Body of pancreas (tissue), 4 donors: ENCODE data around the gene HSPA1B. TPM values are rescaled to one million over a fixed set of nuclear protein-coding genes. Genes with fewer than 3 reads are reported as not detected.
A peak's percentile ranks its signal among the peaks of the same experiment; 100 is the strongest.

Source experiments
- ATAC-seq: fragments of 150-250 bp; one replicate; pipeline ENCODE4 v1.9.1; 2016
- DNase-seq, 4 donors: peaks; one replicate each; pipeline ENCODE4 v3.0.0-alpha.2; 2019
- H3K27ac ChIP-seq, 4 donors: fragments of 200-600 bp; sonication (generic); 1 replicate in 3 of 4; 2 replicates in 1 of 4; pipeline versions ENCODE4 v1.5.1 to v1.6.1; 2016 to 2019; ENCODE audit warnings: mild to moderate bottlenecking in 1 of 4, mixed read lengths in 1 of 4, moderate library complexity in 1 of 4
- H3K27me3 ChIP-seq, 2 donors: fragments of 200-600 bp; sonication (generic); one replicate each; pipeline ENCODE4 v1.6.0; 2016; ENCODE audit warnings: mild to moderate bottlenecking in 1 of 2
- H3K36me3 ChIP-seq, 2 donors: fragments of 200-600 bp; sonication (generic); replicated peaks in 1 of 2; 2 replicates each; pipeline ENCODE4 v1.5.1; 2016; ENCODE audit warnings: low read depth in 2 of 2; ENCODE audit not compliant: insufficient read depth in 1 of 2
- H3K4me1 ChIP-seq: fragments of 200-600 bp; sonication (generic); one replicate; pipeline ENCODE4 v1.6.0; 2016
- H3K4me3 ChIP-seq, 2 donors: fragments of 200-600 bp; sonication (generic); 1 replicate in 1 of 2; 2 replicates in 1 of 2; pipeline ENCODE4 v1.5.1; 2016 to 2019
- H3K9me3 ChIP-seq, 3 donors: fragments of 200-600 bp; sonication (generic); 1 replicate in 2 of 3; 2 replicates in 1 of 3; pipeline ENCODE4 v1.5.1; 2016
- CTCF ChIP-seq, 7 experiments: fragments of 450-650 bp in 4 of 7; fragments of 200-600 bp in 3 of 7; sonication (generic) in 3 of 7; IDR thresholded peaks; one replicate each; pipeline ENCODE4 v1.5.1; 2016 to 2019; ENCODE audit warnings: antibody characterized with exemption in 7 of 7
- POLR2A ChIP-seq, 3 donors: fragments of 450-650 bp; IDR thresholded peaks; one replicate each; pipeline ENCODE4 v1.6.1; 2016; ENCODE audit warnings: antibody characterized with exemption in 3 of 3, mild to moderate bottlenecking in 2 of 3
- WGBS, 2 donors: methylation state at CpG; one replicate each; pipeline ENCODE4 v1.1.5; 2017; 5-methylcytosine and 5-hydroxymethylcytosine counted together
- intact Hi-C: fragments of 100-400 bp; cut with DNase I; formaldehyde crosslinking; loops from one replicate; pipeline ENCODE4 v1.15.1; 2023
- total RNA-seq, 2 donors: library from RNA; depleted of rRNA; stranded (reverse); fragments of >200 nt; gene quantifications; one replicate each; pipeline ENCODE4 v1.1.0, GENCODE V29; 2016

The HSPA1B gene
- total RNA-seq, 2 donors from 2014 or later: 87.0 to 131 TPM

GRCh38 chr6:31858707-31859106 lies 31.2 kb downstream of the HSPA1B start:
- H3K27me3 ChIP-seq: no peaks in the 10 kb centered on the region
- H3K4me1 ChIP-seq: peaks cover 14% of the 10 kb centered on the region
- TF ChIP-seq POLR2A (IDR thresholded peaks at IDR 0.05) (no peak), CTCF (IDR thresholded peaks at IDR 0.05) (no peak)
- no peak overlapping the region for H3K4me3 ChIP-seq
- 84 to 85% methylated on average over 8 of the region's 8 CpGs for WGBS, 2 donors
- H3K9me3 ChIP-seq: no peaks in the 10 kb centered on the region
- DNase-seq: no peak
- H3K36me3 ChIP-seq: peaks cover 11% of the 10 kb centered on the region in 2 donors
- no peak for ATAC-seq
- no peak overlapping the region for H3K27ac ChIP-seq
- intact Hi-C loops: no loop called here

- Histone ChIP-seq H3K27me3 (no peaks in the 10 kb centered on the region), H3K36me3 (peaks cover 11% of the 10 kb centered on the region in 2 donors), H3K9me3 (no peaks in the 10 kb centered on the region), H3K27ac (no peak overlapping the region), H3K4me1 (peaks cover 19% of the 10 kb centered on the region), H3K4me3 (no peak overlapping the region)
- WGBS, 2 donors: 88 to 93% methylated on average over 9 to 11 of the region's 11 CpGs
- no peak for TF ChIP-seq CTCF (IDR thresholded peaks at IDR 0.05)
- TF ChIP-seq POLR2A (IDR thresholded peaks at IDR 0.05): no peak
- intact Hi-C loops: no loop called here
- DNase-seq: no peak
- ATAC-seq: no peak
These were observed 32.4 kb downstream of the HSPA1B start for GRCh38 chr6:31859923-31860322.

- TF ChIP-seq CTCF (IDR thresholded peaks at IDR 0.05): no peak
- TF ChIP-seq POLR2A (IDR thresholded peaks at IDR 0.05): no peak
- peaks cover 11% of the 10 kb centered on the region in 2 donors for H3K36me3 ChIP-seq
These were observed 32.8 kb downstream of the HSPA1B start for GRCh38 chr6:31860349-31860748.

GRCh38 chr6:31861150-31861549 lies 33.6 kb downstream of the HSPA1B start:
- Histone ChIP-seq H3K27ac (no peak overlapping the region), H3K4me3 (no peak overlapping the region), H3K27me3 (no peaks in the 10 kb centered on the region), H3K9me3 (no peaks in the 10 kb centered on the region), H3K4me1 (peaks cover 19% of the 10 kb centered on the region), H3K36me3 (peaks cover 11% of the 10 kb centered on the region in 2 donors)
- WGBS, 2 donors: 85 to 89% methylated on average over 7 of the region's 7 CpGs
- intact Hi-C loops: no loop called here
- DNase-seq (no peak), ATAC-seq (no peak)
- TF ChIP-seq CTCF (IDR thresholded peaks at IDR 0.05): no peak
- no peak for TF ChIP-seq POLR2A (IDR thresholded peaks at IDR 0.05)

More at GRCh38 chr6:31860349-31860748, 32.8 kb downstream of the HSPA1B start:
- no peak for DNase-seq
- Histone ChIP-seq H3K27ac (no peak overlapping the region), H3K9me3 (no peaks in the 10 kb centered on the region), H3K4me3 (no peak overlapping the region), H3K4me1 (peaks cover 19% of the 10 kb centered on the region), H3K27me3 (no peaks in the 10 kb centered on the region)
- ATAC-seq: no peak
- WGBS, 2 donors: 94 to 100% methylated on average over 1 to 12 of the region's 13 CpGs
- intact Hi-C loops: no loop called here

GRCh38 chr6:31861919-31862343 lies 34.4 kb downstream of the HSPA1B start:
- Histone ChIP-seq H3K36me3 (peaks cover 11% of the 10 kb centered on the region in 2 donors), H3K27me3 (no peaks in the 10 kb centered on the region), H3K4me3 (peak overlapping the region; percentile 60 to 88), H3K9me3 (no peaks in the 10 kb centered on the region), H3K27ac (peak overlapping the region in 2 of 4 donors; percentile 65 to 90), H3K4me1 (peaks cover 19% of the 10 kb centered on the region)
- intact Hi-C loops: no loop called here
- no peak for TF ChIP-seq POLR2A (IDR thresholded peaks at IDR 0.05)
- TF ChIP-seq CTCF (IDR thresholded peaks at IDR 0.05): no peak
- ATAC-seq (no peak), DNase-seq (no peak)
- WGBS, 2 donors: 27 to 39% methylated on average over 8 to 17 of the region's 17 CpGs
